ENCODE measurements around the gene STX8.

GRCh38 chr17:9363440-9364350 lies 211.9 kb downstream of the STX8 start:
- TF ChIP-seq, protein P1, sequence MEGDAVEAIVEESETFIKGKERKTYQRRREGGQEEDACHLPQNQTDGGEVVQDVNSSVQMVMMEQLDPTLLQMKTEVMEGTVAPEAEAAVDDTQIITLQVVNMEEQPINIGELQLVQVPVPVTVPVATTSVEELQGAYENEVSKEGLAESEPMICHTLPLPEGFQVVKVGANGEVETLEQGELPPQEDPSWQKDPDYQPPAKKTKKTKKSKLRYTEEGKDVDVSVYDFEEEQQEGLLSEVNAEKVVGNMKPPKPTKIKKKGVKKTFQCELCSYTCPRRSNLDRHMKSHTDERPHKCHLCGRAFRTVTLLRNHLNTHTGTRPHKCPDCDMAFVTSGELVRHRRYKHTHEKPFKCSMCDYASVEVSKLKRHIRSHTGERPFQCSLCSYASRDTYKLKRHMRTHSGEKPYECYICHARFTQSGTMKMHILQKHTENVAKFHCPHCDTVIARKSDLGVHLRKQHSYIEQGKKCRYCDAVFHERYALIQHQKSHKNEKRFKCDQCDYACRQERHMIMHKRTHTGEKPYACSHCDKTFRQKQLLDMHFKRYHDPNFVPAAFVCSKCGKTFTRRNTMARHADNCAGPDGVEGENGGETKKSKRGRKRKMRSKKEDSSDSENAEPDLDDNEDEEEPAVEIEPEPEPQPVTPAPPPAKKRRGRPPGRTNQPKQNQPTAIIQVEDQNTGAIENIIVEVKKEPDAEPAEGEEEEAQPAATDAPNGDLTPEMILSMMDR (IDR thresholded peaks at IDR 0.05) = no peak
- TF ChIP-seq ZFX (IDR thresholded peaks at IDR 0.05; ENCODE audit: borderline replicate concordance) = no peak

Data from 22Rv1 (cell line).